ENCODE results near the gene SGTB. TPM values are rescaled to one million over a fixed set of nuclear protein-coding genes. Genes with fewer than 3 reads are reported as not detected.
"Not testable (repeated sequence)": the region's sequence is repeated elsewhere in the genome, so short reads cannot be mapped to it uniquely, and the experiment has no call there.

SGTB gene
- total RNA-seq, 1 experiment from 2014 or later: 13.5 TPM

DNA sequence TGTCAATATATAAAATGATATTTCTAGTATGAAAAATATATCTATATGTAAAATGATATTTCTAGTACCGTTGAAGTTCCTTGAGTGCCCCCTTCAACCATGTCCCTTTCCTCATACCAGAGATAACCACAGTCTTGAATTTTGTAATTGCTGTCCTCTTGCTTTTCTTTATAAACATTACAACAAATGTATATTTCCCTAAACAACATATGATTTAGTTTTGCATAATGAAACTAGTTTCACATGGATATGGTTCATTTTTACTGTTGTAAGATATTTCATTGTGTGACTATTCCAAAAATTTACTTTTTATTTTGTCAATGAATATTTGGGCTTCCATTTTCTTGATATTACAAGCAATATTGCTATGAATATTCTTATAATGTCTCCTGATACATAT, 14.1 kb upstream of the SGTB start:
- H3K9me3 Mint-ChIP-seq: 0 out of 2 replicates have a peak, but pooled peaks cover 3% of the 10 kb centered on the region

DNA sequence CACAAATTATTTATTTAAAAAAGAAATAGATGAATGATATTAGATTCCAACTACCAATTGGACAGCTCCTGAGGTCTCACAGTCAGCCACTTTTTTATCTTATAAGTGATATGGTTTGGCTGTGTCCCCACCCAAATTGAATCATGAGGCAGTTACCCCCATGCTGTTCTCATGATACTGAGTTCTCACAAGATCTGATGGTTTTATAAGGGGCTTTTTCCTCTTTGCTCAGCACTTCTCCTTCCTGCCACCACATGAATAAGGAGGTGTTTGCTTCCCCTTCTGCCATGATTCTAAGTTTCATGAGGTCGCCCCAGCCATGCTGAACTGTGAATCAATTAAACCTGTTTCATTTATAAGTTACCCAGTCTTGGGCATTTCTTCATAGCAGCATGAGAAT, 13.0 kb upstream of the SGTB start:
- ATAC-seq: no peak
- ChIA-PET POLR2A (no interaction called here), CTCF (no interaction called here)
- Mint-ChIP-seq H3K36me3 (no peaks in the 10 kb centered on the region), H3K4me3 (no peak overlapping the region), H3K27ac (no peak overlapping the region), H3K9me3 (0 out of 2 replicates have a peak, but pooled peaks cover 3% of the 10 kb centered on the region), H3K27me3 (ENCODE audit: low read depth) (no peaks in the 10 kb centered on the region), H3K4me1 (peaks cover 16% of the 10 kb centered on the region)
- DNase-seq (ENCODE audit: low spot score): no peak
- TF ChIP-seq, protein P1, sequence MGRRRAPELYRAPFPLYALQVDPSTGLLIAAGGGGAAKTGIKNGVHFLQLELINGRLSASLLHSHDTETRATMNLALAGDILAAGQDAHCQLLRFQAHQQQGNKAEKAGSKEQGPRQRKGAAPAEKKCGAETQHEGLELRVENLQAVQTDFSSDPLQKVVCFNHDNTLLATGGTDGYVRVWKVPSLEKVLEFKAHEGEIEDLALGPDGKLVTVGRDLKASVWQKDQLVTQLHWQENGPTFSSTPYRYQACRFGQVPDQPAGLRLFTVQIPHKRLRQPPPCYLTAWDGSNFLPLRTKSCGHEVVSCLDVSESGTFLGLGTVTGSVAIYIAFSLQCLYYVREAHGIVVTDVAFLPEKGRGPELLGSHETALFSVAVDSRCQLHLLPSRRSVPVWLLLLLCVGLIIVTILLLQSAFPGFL (CRISPR knock-in tag; IDR thresholded peaks at IDR 0.05; ENCODE audit: borderline replicate concordance): no peak
- TF ChIP-seq TEAD4 (CRISPR knock-in tag; IDR thresholded peaks at IDR 0.05): no peak
- TF ChIP-seq NFATC4 (CRISPR knock-in tag; IDR thresholded peaks at IDR 0.05): no peak
- TF ChIP-seq, protein P2, sequence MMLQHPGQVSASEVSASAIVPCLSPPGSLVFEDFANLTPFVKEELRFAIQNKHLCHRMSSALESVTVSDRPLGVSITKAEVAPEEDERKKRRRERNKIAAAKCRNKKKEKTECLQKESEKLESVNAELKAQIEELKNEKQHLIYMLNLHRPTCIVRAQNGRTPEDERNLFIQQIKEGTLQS (CRISPR knock-in tag; conservative IDR thresholded peaks at IDR 0.05): no peak
- TF ChIP-seq, protein P3, sequence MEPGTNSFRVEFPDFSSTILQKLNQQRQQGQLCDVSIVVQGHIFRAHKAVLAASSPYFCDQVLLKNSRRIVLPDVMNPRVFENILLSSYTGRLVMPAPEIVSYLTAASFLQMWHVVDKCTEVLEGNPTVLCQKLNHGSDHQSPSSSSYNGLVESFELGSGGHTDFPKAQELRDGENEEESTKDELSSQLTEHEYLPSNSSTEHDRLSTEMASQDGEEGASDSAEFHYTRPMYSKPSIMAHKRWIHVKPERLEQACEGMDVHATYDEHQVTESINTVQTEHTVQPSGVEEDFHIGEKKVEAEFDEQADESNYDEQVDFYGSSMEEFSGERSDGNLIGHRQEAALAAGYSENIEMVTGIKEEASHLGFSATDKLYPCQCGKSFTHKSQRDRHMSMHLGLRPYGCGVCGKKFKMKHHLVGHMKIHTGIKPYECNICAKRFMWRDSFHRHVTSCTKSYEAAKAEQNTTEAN (CRISPR knock-in tag; IDR thresholded peaks at IDR 0.05): no peak
- TF ChIP-seq TP53 (CRISPR knock-in tag; IDR thresholded peaks at IDR 0.05): no peak
- no peak for TF ChIP-seq NR3C1 (CRISPR knock-in tag; conservative IDR thresholded peaks at IDR 0.05; ENCODE audit: low read depth)
- TF ChIP-seq SMAD4 (CRISPR knock-in tag; IDR thresholded peaks at IDR 0.05): no peak
- TF ChIP-seq SOX15 (CRISPR knock-in tag; IDR thresholded peaks at IDR 0.05): no peak
- TF ChIP-seq ZNF671 (CRISPR knock-in tag; IDR thresholded peaks at IDR 0.05): no peak
- TF ChIP-seq NR1H2 (CRISPR knock-in tag; IDR thresholded peaks at IDR 0.05): no peak
- TF ChIP-seq NFYB (CRISPR knock-in tag; conservative IDR thresholded peaks at IDR 0.05; ENCODE audit: low read depth): no peak
- TF ChIP-seq, protein P4, sequence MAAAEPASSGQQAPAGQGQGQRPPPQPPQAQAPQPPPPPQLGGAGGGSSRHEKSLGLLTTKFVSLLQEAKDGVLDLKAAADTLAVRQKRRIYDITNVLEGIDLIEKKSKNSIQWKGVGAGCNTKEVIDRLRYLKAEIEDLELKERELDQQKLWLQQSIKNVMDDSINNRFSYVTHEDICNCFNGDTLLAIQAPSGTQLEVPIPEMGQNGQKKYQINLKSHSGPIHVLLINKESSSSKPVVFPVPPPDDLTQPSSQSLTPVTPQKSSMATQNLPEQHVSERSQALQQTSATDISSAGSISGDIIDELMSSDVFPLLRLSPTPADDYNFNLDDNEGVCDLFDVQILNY (CRISPR knock-in tag; IDR thresholded peaks at IDR 0.05): no peak
- TF ChIP-seq, protein P5, sequence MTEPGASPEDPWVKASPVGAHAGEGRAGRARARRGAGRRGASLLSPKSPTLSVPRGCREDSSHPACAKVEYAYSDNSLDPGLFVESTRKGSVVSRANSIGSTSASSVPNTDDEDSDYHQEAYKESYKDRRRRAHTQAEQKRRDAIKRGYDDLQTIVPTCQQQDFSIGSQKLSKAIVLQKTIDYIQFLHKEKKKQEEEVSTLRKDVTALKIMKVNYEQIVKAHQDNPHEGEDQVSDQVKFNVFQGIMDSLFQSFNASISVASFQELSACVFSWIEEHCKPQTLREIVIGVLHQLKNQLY (CRISPR knock-in tag; IDR thresholded peaks at IDR 0.05): no peak
- no peak for TF ChIP-seq ETV6 (CRISPR knock-in tag; IDR thresholded peaks at IDR 0.05)
- no peak for TF ChIP-seq ATF1 (CRISPR knock-in tag; IDR thresholded peaks at IDR 0.05)
- TF ChIP-seq ZNF416 (CRISPR knock-in tag; IDR thresholded peaks at IDR 0.05): no peak
- no peak for TF ChIP-seq ZBTB21 (CRISPR knock-in tag; IDR thresholded peaks at IDR 0.05; ENCODE audit: borderline replicate concordance)
- no peak for TF ChIP-seq HMGA2 (CRISPR knock-in tag; IDR thresholded peaks at IDR 0.05)

More for the DNA sequence above, 14.1 kb upstream of the SGTB start:
- CTCF ChIA-PET: no interaction called here
- no peak for ATAC-seq
- TF ChIP-seq FOXJ3 (CRISPR knock-in tag; IDR thresholded peaks at IDR 0.05; ENCODE audit: borderline replicate concordance): no peak
- TF ChIP-seq TEAD1 (CRISPR knock-in tag; IDR thresholded peaks at IDR 0.05): no peak
- no peak for TF ChIP-seq SP1 (CRISPR knock-in tag; conservative IDR thresholded peaks at IDR 0.05)
- TF ChIP-seq, protein P6, sequence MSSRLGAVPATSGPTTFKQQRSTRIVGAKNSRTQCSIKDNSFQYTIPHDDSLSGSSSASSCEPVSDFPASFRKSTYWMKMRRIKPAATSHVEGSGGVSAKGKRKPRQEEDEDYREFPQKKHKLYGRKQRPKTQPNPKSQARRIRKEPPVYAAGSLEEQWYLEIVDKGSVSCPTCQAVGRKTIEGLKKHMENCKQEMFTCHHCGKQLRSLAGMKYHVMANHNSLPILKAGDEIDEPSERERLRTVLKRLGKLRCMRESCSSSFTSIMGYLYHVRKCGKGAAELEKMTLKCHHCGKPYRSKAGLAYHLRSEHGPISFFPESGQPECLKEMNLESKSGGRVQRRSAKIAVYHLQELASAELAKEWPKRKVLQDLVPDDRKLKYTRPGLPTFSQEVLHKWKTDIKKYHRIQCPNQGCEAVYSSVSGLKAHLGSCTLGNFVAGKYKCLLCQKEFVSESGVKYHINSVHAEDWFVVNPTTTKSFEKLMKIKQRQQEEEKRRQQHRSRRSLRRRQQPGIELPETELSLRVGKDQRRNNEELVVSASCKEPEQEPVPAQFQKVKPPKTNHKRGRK (CRISPR knock-in tag; IDR thresholded peaks at IDR 0.05; ENCODE audit: borderline replicate concordance): no peak
- TF ChIP-seq, protein P7, sequence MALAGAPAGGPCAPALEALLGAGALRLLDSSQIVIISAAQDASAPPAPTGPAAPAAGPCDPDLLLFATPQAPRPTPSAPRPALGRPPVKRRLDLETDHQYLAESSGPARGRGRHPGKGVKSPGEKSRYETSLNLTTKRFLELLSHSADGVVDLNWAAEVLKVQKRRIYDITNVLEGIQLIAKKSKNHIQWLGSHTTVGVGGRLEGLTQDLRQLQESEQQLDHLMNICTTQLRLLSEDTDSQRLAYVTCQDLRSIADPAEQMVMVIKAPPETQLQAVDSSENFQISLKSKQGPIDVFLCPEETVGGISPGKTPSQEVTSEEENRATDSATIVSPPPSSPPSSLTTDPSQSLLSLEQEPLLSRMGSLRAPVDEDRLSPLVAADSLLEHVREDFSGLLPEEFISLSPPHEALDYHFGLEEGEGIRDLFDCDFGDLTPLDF (CRISPR knock-in tag; IDR thresholded peaks at IDR 0.05): no peak
- no peak for TF ChIP-seq MYBL2 (CRISPR knock-in tag; IDR thresholded peaks at IDR 0.05)
- TF ChIP-seq RORB (CRISPR knock-in tag; IDR thresholded peaks at IDR 0.05): no peak
- TF ChIP-seq ZNF396 (CRISPR knock-in tag; IDR thresholded peaks at IDR 0.05; ENCODE audit: borderline replicate concordance): no peak
- POLR2A ChIA-PET: no interaction called here
- DNase-seq (ENCODE audit: low spot score): no peak
- no peaks in the 10 kb centered on the region for H3K27me3 Mint-ChIP-seq (ENCODE audit: low read depth)
- H3K4me3 Mint-ChIP-seq: no peak overlapping the region
- H3K4me1 Mint-ChIP-seq: peaks cover 11% of the 10 kb centered on the region
- no peak overlapping the region for H3K27ac Mint-ChIP-seq
- no peaks in the 10 kb centered on the region for H3K36me3 Mint-ChIP-seq

DNA sequence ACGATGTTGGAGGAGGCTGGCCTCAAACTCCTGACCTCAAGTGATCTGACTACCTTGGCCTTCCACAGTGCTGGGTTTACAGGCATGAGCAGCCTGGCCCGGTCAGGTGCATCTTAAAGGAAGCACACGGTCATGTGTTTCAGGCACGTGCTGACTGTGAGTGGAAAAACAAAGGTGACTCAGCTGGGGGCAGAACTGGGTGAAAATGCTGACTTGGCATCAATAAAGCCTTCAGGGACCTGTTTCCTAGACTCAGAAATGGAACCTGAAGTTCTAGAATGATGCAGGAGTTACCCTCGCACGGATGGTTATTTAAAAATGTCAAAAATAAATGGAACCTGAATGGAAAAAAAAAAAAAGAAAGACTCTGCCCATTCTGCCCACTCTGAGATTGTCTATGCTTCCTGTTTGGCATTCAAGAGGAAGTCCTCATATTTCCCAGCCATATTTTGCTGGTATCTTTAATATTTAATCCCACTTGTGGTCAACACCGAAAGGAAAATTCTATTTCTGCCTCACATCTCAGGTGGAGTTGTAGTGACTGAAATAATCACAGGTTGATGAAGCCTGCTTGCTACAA, 12.4 kb upstream of the SGTB start:
- H3K27me3 Mint-ChIP-seq (ENCODE audit: low read depth); H3K27ac Mint-ChIP-seq; ATAC-seq; H3K4me3 Mint-ChIP-seq; CTCF ChIA-PET; DNase-seq (ENCODE audit: low spot score); H3K36me3 Mint-ChIP-seq; H3K9me3 Mint-ChIP-seq: not testable (repeated sequence)
- POLR2A ChIA-PET: interaction anchor here (0.7 kb wide), 1 partner anchor 12 kb away, joined by 3 read pairs; no protein-coding TSS in a partner anchor
- peaks cover 22% of the 10 kb centered on the region for H3K4me1 Mint-ChIP-seq

Data from WTC11 (cell line).